Neuron (in vitro differentiated cells): Measurements from ENCODE around the gene EN2.
A peak's percentile ranks its signal among the peaks of the same experiment; 100 is the strongest.

Experiments
- H2AFZ ChIP-seq: one replicate; pipeline ENCODE4 v1.6.1; 2013; ENCODE audit warnings: low read depth, mild to moderate bottlenecking, inconsistent platforms, low read length, moderate library complexity
- H3K27me3 ChIP-seq: one replicate; pipeline ENCODE4 v1.6.1; 2013; ENCODE audit warnings: low read length; ENCODE audit not compliant: insufficient read depth
- H3K36me3 ChIP-seq: one replicate; pipeline ENCODE4 v1.6.1; 2013; ENCODE audit warnings: low read length; ENCODE audit not compliant: insufficient read depth
- H3K4me1 ChIP-seq: one replicate; pipeline ENCODE4 v1.6.1; 2013; ENCODE audit warnings: low read length; ENCODE audit not compliant: insufficient read depth
- H3K4me3 ChIP-seq: 2 replicates; pipeline ENCODE4 v1.5.1; 2013; ENCODE audit warnings: mild to moderate bottlenecking, low read length, moderate library complexity
- H3K9me3 ChIP-seq: one replicate; pipeline ENCODE4 v1.6.1; 2013; ENCODE audit warnings: low read length

Gene EN2

GRCh38 chr7:155483868-155484325 is 26.0 kb downstream of the EN2 start:
- Histone ChIP-seq H3K9me3 (no peaks in the 10 kb centered on the region), H2AFZ (no peak overlapping the region), H3K4me3 (no peak overlapping the region), H3K4me1 (peaks cover 10% of the 10 kb centered on the region), H3K36me3 (no peaks in the 10 kb centered on the region), H3K27me3 (no peaks in the 10 kb centered on the region)

- Histone ChIP-seq H2AFZ (no peak overlapping the region), H3K27me3 (no peaks in the 10 kb centered on the region), H3K4me3 (no peak overlapping the region), H3K4me1 (peaks cover 12% of the 10 kb centered on the region), H3K36me3 (no peaks in the 10 kb centered on the region), H3K9me3 (no peaks in the 10 kb centered on the region)
Measured at GRCh38 chr7:155484483-155485399, 26.8 kb downstream of the EN2 start.

- H2AFZ ChIP-seq: no peak overlapping the region
- H3K4me3 ChIP-seq: no peak overlapping the region
- H3K36me3 ChIP-seq: no peaks in the 10 kb centered on the region
- peaks cover 27% of the 10 kb centered on the region for H3K4me1 ChIP-seq
- H3K27me3 ChIP-seq: no peaks in the 10 kb centered on the region
- H3K9me3 ChIP-seq: no peaks in the 10 kb centered on the region
Measured at GRCh38 chr7:155486783-155487508, 29.0 kb downstream of the EN2 start.

GRCh38 chr7:155487509-155488482 is 29.9 kb downstream of the EN2 start:
- peaks cover 35% of the 10 kb centered on the region for H3K4me1 ChIP-seq
- H3K27me3 ChIP-seq: no peaks in the 10 kb centered on the region

GRCh38 chr7:155488483-155489127 is 30.7 kb downstream of the EN2 start:
- H3K36me3 ChIP-seq: no peaks in the 10 kb centered on the region
- no peak overlapping the region for H2AFZ ChIP-seq
- no peaks in the 10 kb centered on the region for H3K9me3 ChIP-seq
- no peaks in the 10 kb centered on the region for H3K27me3 ChIP-seq
- H3K4me3 ChIP-seq: no peak overlapping the region
- peaks cover 27% of the 10 kb centered on the region for H3K4me1 ChIP-seq

More at GRCh38 chr7:155487509-155488482, 29.9 kb downstream of the EN2 start:
- H3K4me3 ChIP-seq: no peak overlapping the region
- no peaks in the 10 kb centered on the region for H3K9me3 ChIP-seq
- H2AFZ ChIP-seq: no peak overlapping the region
- H3K36me3 ChIP-seq: no peaks in the 10 kb centered on the region

- Histone ChIP-seq H3K36me3 (no peaks in the 10 kb centered on the region), H3K4me3 (no peak overlapping the region), H3K27me3 (no peaks in the 10 kb centered on the region), H2AFZ (no peak overlapping the region), H3K9me3 (no peaks in the 10 kb centered on the region), H3K4me1 (peaks cover 25% of the 10 kb centered on the region)
Measured at GRCh38 chr7:155489158-155489840, 31.4 kb downstream of the EN2 start.

GRCh38 chr7:155489862-155490696 is 32.1 kb downstream of the EN2 start:
- H3K4me3 ChIP-seq: peak overlapping the region; percentile 59
- H2AFZ ChIP-seq: peak overlapping the region; percentile 30
- H3K27me3 ChIP-seq: no peaks in the 10 kb centered on the region
- H3K36me3 ChIP-seq: no peaks in the 10 kb centered on the region
- H3K4me1 ChIP-seq: peaks cover 25% of the 10 kb centered on the region
- H3K9me3 ChIP-seq: no peaks in the 10 kb centered on the region

- Histone ChIP-seq H2AFZ (peak overlapping the region; percentile 30), H3K4me1 (peaks cover 25% of the 10 kb centered on the region), H3K4me3 (peak overlapping the region; percentile 59), H3K9me3 (no peaks in the 10 kb centered on the region), H3K36me3 (no peaks in the 10 kb centered on the region), H3K27me3 (no peaks in the 10 kb centered on the region)
Measured at GRCh38 chr7:155490697-155491628, 33.0 kb downstream of the EN2 start.

GRCh38 chr7:155491812-155492211 is 33.9 kb downstream of the EN2 start:
- peak overlapping the region; percentile 59 for H3K4me3 ChIP-seq
- no peak overlapping the region for H2AFZ ChIP-seq
- H3K27me3 ChIP-seq: no peaks in the 10 kb centered on the region
- H3K36me3 ChIP-seq: no peaks in the 10 kb centered on the region
- peaks cover 25% of the 10 kb centered on the region for H3K4me1 ChIP-seq
- no peaks in the 10 kb centered on the region for H3K9me3 ChIP-seq

- H3K9me3 ChIP-seq: no peaks in the 10 kb centered on the region
- H3K36me3 ChIP-seq: no peaks in the 10 kb centered on the region
- no peak overlapping the region for H3K4me3 ChIP-seq
- peaks cover 25% of the 10 kb centered on the region for H3K4me1 ChIP-seq
- no peak overlapping the region for H2AFZ ChIP-seq
- H3K27me3 ChIP-seq: no peaks in the 10 kb centered on the region
Measured at GRCh38 chr7:155493744-155494538, 36.0 kb downstream of the EN2 start.
